ENCODE results near the gene C17orf78. TPM values are rescaled to one million over a fixed set of nuclear protein-coding genes. Genes with fewer than 3 reads are reported as not detected.

Gene C17orf78
- total and polyA plus RNA-seq, 2 of the 8 experiments (the other 6 are each of a cell fraction or from before 2014, with no cell fraction given), result not detected

GRCh38 chr17:37389160-37389559 is 13.4 kb downstream of the C17orf78 start:
- H3K9ac ChIP-seq (replicated peaks in 1 of 4; ENCODE audit: extremely low read depth in 1 of 4, low read depth in 3 of 4, low read length in 3 of 4), result no peak overlapping the region
- H3K18ac ChIP-seq (ENCODE audit: extremely low read depth, low read length), result no peak overlapping the region
- no peak overlapping the region for H2BK15ac ChIP-seq (ENCODE audit: low read length)
- no peak overlapping the region for H3K4ac ChIP-seq (replicated peaks; ENCODE audit: insufficient read length, low read depth, low read length)
- H3K14ac ChIP-seq (ENCODE audit: insufficient read length), result no peak overlapping the region
- no peaks in the 10 kb centered on the region for H4K20me1 ChIP-seq (replicated peaks in 1 of 2; ENCODE audit: control insufficient read depth in 1 of 2, insufficient read depth in 2 of 2, low read length in 2 of 2)
- DNase-seq (ENCODE audit: low read depth in 1 of 2, low spot score in 2 of 2), result no peak
- H3K23me2 ChIP-seq (ENCODE audit: low read depth, low read length), result no peaks in the 10 kb centered on the region
- H4K91ac ChIP-seq (replicated peaks; ENCODE audit: insufficient read length, low read length), result no peak overlapping the region
- no peaks in the 10 kb centered on the region for H3K79me1 ChIP-seq (ENCODE audit: low read depth, low read length)
- no peak overlapping the region for H3K23ac ChIP-seq (ENCODE audit: insufficient read length)
- H2BK5ac ChIP-seq (ENCODE audit: low read depth, low read length), result no peak overlapping the region
- no peak overlapping the region for H4K5ac ChIP-seq (ENCODE audit: insufficient read length, low read depth, low read length)
- H3K27ac ChIP-seq (ENCODE audit: low read depth, low read length), result no peak overlapping the region
- POLR2A ChIA-PET (ENCODE audit: partially characterized antibody), result no interaction called here
- no peak overlapping the region for H3K4me2 ChIP-seq (ENCODE audit: insufficient read depth in 1 of 2, low read depth in 2 of 2, low read length in 2 of 2)
- H3K9me3 ChIP-seq (ENCODE audit: insufficient read depth in 2 of 2, low read depth in 1 of 2, low read length in 1 of 2), result no peaks in the 10 kb centered on the region
- CTCF ChIA-PET (ENCODE audit: partially characterized antibody), result interaction anchor here (0.6 to 9.1 kb wide), 3 partner anchors 15 to 353 kb away, joined by 3 to 126 read pairs (median 3); partner anchors contain the start of gene C17orf78
- no peak overlapping the region for H2BK120ac ChIP-seq (replicated peaks; ENCODE audit: low read depth, low read length)
- H3K4me3 ChIP-seq (ENCODE audit: extremely low read depth in 1 of 4, insufficient read depth in 2 of 4, low read depth in 3 of 4, low read length in 4 of 4), result no peak overlapping the region
- no peak for FAIRE-seq
- H2BK20ac ChIP-seq (ENCODE audit: low read length), result no peak overlapping the region
- no peak for TF ChIP-seq EGR1 (IDR thresholded peaks at IDR 0.05; ENCODE audit: borderline replicate concordance, low read depth, low read length)
- H2AK5ac ChIP-seq (ENCODE audit: low read depth, low read length), result no peak overlapping the region
- no peaks in the 10 kb centered on the region for H3K27me3 ChIP-seq (replicated peaks in 1 of 4; ENCODE audit: control insufficient read depth in 3 of 4, extremely low read depth in 1 of 4, insufficient read depth in 3 of 4, low read length in 3 of 4)
- no peak overlapping the region for H3K56ac ChIP-seq (replicated peaks; ENCODE audit: insufficient read length, low read depth, low read length)
- no peaks in the 10 kb centered on the region for H3K4me1 ChIP-seq (replicated peaks in 1 of 4; ENCODE audit: control insufficient read depth in 3 of 4, insufficient read depth in 4 of 4, low read length in 3 of 4)
- H3K36me3 ChIP-seq (ENCODE audit: control insufficient read depth in 2 of 4, insufficient read depth in 4 of 4, low read length in 3 of 4), result no peaks in the 10 kb centered on the region
- no peak overlapping the region for H2BK12ac ChIP-seq (ENCODE audit: low read depth, low read length)
- no peaks in the 10 kb centered on the region for H3K79me2 ChIP-seq (ENCODE audit: control insufficient read depth in 1 of 2, insufficient read depth in 2 of 2, low read length in 2 of 2)
- H2AFZ ChIP-seq (ENCODE audit: low read length), result no peak overlapping the region
- 83% methylated on average over 4 of the region's 4 CpGs; no CpG with 5 or more reads in 1 of the 2 experiments for WGBS, 2 experiments (ENCODE audit: extremely low coverage in 1 of 2, insufficient coverage in 1 of 2, insufficient read length in 1 of 2, insufficient replicate concordance in 2 of 2, low coverage in 1 of 2, low lambda C conversion rate in 2 of 2, missing lambda C conversion rate in 1 of 2)
- no peak overlapping the region for H4K8ac ChIP-seq (ENCODE audit: extremely low read depth, insufficient read depth, low read length)

All from H1 (cell line).